Lower leg skin (tissue), 4 donors: ENCODE data around the gene PAQR7. TPM values are rescaled to one million over a fixed set of nuclear protein-coding genes. Genes with fewer than 3 reads are reported as not detected.

Source experiments
- DNase-seq, 2 donors: peaks; one replicate each; pipeline ENCODE4 v3.0.0-alpha.2; 2019; ENCODE audit warnings: low spot score in 2 of 2
- H3K4me3 ChIP-seq: fragments of 200-600 bp; sonication (generic); 2 replicates; pipeline ENCODE4 v1.5.1; 2017; ENCODE audit warnings: mild to moderate bottlenecking, low read depth; ENCODE audit not compliant: poor library complexity, severe bottlenecking
- POLR2A ChIP-seq, 2 donors: fragments of 450-650 bp; IDR thresholded peaks; one replicate each; pipeline ENCODE4 v1.6.1; 2016 to 2017; ENCODE audit warnings: antibody characterized with exemption in 2 of 2, mild to moderate bottlenecking in 1 of 2, moderate library complexity in 1 of 2
- WGBS, 2 donors: methylation state at CpG; one replicate each; pipeline ENCODE4 v1.1.5; 2018; 5-methylcytosine and 5-hydroxymethylcytosine counted together
- intact Hi-C: fragments of 100-400 bp; cut with DNase I; formaldehyde crosslinking; loops from one replicate; pipeline ENCODE4 v1.15.0; 2023; ENCODE audit warnings: low total_unique reads
- total RNA-seq, 4 donors: library from RNA; depleted of rRNA; stranded (reverse); fragments of >200 nt; gene quantifications; one replicate each; pipeline ENCODE4 v1.1.0, GENCODE V29; 2016
- TF ChIP-seq, protein P1 (sequence below), 3 donors: fragments of 450-650 bp; IDR thresholded peaks; one replicate each; pipeline ENCODE4 v1.5.1; 2016; ENCODE audit warnings: antibody characterized with exemption in 3 of 3, mild to moderate bottlenecking in 3 of 3, moderate library complexity in 2 of 3

Gene PAQR7
- total RNA-seq, 4 donors from 2014 or later = 20.1 to 29.6 (median 24.4) TPM

GRCh38 chr1:25818569-25818968, 56.9 kb downstream of the PAQR7 start:
- no peak overlapping the region for H3K4me3 ChIP-seq
- intact Hi-C loops = loop anchor here (10.0 kb wide), 1 partner anchor 64 kb away; no protein-coding TSS in a partner anchor
- TF ChIP-seq, protein P1, sequence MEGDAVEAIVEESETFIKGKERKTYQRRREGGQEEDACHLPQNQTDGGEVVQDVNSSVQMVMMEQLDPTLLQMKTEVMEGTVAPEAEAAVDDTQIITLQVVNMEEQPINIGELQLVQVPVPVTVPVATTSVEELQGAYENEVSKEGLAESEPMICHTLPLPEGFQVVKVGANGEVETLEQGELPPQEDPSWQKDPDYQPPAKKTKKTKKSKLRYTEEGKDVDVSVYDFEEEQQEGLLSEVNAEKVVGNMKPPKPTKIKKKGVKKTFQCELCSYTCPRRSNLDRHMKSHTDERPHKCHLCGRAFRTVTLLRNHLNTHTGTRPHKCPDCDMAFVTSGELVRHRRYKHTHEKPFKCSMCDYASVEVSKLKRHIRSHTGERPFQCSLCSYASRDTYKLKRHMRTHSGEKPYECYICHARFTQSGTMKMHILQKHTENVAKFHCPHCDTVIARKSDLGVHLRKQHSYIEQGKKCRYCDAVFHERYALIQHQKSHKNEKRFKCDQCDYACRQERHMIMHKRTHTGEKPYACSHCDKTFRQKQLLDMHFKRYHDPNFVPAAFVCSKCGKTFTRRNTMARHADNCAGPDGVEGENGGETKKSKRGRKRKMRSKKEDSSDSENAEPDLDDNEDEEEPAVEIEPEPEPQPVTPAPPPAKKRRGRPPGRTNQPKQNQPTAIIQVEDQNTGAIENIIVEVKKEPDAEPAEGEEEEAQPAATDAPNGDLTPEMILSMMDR (IDR thresholded peaks at IDR 0.05) = no peak
- no peak for TF ChIP-seq POLR2A (IDR thresholded peaks at IDR 0.05)
- WGBS, 2 donors = 21 to 27% methylated on average over 6 of the region's 6 CpGs
- peak in 1 of 2 donors; percentile 74 for DNase-seq

- peak in 1 of 2 donors; percentile 83 for DNase-seq
- intact Hi-C loops = loop anchor here (10.0 kb wide), 1 partner anchor 63 kb away; no protein-coding TSS in a partner anchor
- no peak overlapping the region for H3K4me3 ChIP-seq
- TF ChIP-seq, protein P1 (IDR thresholded peaks at IDR 0.05) = no peak
- TF ChIP-seq POLR2A (IDR thresholded peaks at IDR 0.05) = no peak
- WGBS, 2 donors = 37 to 39% methylated on average over 8 of the region's 8 CpGs
These were observed 57.5 kb downstream of the PAQR7 start for GRCh38 chr1:25817840-25818501.

DNA sequence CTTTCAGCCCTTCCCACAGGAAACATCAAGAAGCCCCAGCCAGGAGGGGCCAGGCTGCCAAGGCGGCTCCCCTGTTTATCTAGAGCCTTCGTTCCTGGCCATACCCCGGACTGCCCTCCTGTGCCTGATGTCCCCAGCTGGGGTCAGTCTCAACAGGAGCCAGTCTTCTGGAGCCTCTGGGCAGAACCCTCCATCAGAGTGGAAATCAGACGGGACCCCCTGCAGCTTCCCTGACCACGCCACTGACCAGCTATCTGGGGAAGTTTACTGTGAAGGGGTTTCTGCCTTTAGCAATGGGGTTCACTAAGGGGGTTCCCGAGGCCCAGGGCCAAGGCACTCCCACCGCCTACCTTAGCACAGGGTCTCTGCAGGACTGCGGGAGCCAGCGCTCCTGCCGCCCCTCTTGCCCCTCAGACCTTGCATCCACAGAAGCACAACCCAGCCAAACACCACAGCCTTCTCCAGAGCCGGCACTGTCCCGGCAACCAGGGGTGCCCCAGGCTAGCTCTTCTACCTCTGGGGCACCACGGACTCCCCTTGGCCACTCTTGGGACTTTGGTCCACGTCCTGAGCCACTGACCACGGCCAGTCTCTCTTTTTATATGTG, 59.3 kb downstream of the PAQR7 start:
- no peak for TF ChIP-seq POLR2A (IDR thresholded peaks at IDR 0.05)
- TF ChIP-seq, protein P1 (IDR thresholded peaks at IDR 0.05) = no peak
- 84 to 88% methylated on average over 15 of the region's 15 CpGs for WGBS, 2 donors
- intact Hi-C loops = loop anchor here (10.0 kb wide), 1 partner anchor 61 kb away; no protein-coding TSS in a partner anchor
- peak in 1 of 2 donors; percentile 81 for DNase-seq
- H3K4me3 ChIP-seq = no peak overlapping the region

- TF ChIP-seq, protein P1 (IDR thresholded peaks at IDR 0.05) = no peak
- no peak for TF ChIP-seq POLR2A (IDR thresholded peaks at IDR 0.05)
- peak in 1 of 2 donors; percentile 83 for DNase-seq
- intact Hi-C loops = loop anchor here (10.0 kb wide), 1 partner anchor 61 kb away; no protein-coding TSS in a partner anchor
- no peak overlapping the region for H3K4me3 ChIP-seq
- WGBS, 2 donors = 84 to 87% methylated on average over 24 of the region's 24 CpGs
These were observed 60.0 kb downstream of the PAQR7 start for GRCh38 chr1:25815208-25816111.

DNA sequence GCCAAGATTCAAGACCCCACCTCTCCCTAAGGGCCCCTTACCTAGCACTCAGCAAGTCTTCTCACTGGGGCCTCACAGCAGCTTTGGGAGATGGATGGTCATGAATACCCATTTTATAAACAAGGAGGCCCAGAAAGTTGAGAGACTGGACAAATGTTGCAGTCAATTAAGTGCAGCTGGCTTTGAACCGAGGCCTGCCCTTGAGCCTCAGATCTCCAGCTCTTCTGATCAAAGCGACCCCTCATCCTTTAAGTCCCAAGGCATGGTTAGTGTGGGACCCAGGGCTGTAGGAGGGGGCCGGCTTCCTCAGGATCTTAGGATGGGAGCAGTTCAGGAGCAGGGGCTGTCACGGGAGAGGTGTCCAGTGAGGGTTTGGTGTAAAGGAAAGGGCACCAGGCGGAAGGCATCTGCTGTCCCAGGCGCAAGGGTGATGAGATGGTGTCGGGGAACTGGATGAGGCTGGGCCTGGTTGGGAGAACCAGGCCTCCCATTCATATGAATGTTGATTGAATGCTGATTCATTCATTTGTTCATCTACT, 60.9 kb downstream of the PAQR7 start:
- intact Hi-C loops = loop anchor here (5.0 to 10.0 kb wide), 2 partner anchors 60 to 207 kb away; no protein-coding TSS in a partner anchor
- no peak overlapping the region for H3K4me3 ChIP-seq
- TF ChIP-seq, protein P1 (IDR thresholded peaks at IDR 0.05) = no peak
- no peak for TF ChIP-seq POLR2A (IDR thresholded peaks at IDR 0.05)
- DNase-seq = peak in 1 of 2 donors; percentile 65
- 89 to 92% methylated on average over 7 of the region's 7 CpGs for WGBS, 2 donors
